Trophoblast cell (in vitro differentiated cells and primary cell): ENCODE results near the gene IL31.
A peak's percentile ranks its signal among the peaks of the same experiment; 100 is the strongest.

Experiments used
- DNase-seq, 2 donors: peaks; one replicate each; pipeline ENCODE4 v3.0.0-alpha.2; 2016
- H2AFZ ChIP-seq: 2 replicates; pipeline ENCODE4 v1.6.1; 2013; ENCODE audit warnings: low read length, moderate library complexity, mild to moderate bottlenecking; ENCODE audit not compliant: insufficient read depth, poor library complexity
- H2AK5ac ChIP-seq: 2 replicates; pipeline ENCODE4 v1.6.1; 2013; ENCODE audit warnings: mild to moderate bottlenecking, low read length
- H2BK120ac ChIP-seq: 2 replicates; pipeline ENCODE4 v1.6.1; 2013; ENCODE audit warnings: low read length, mild to moderate bottlenecking, moderate library complexity; ENCODE audit not compliant: insufficient read depth, poor library complexity
- H2BK12ac ChIP-seq: 2 replicates; pipeline ENCODE4 v1.6.1; 2013; ENCODE audit warnings: mild to moderate bottlenecking, low read length, moderate library complexity
- H2BK5ac ChIP-seq: 2 replicates; pipeline ENCODE4 v1.6.1; 2013; ENCODE audit warnings: low read length, low read depth, moderate library complexity, mild to moderate bottlenecking; ENCODE audit not compliant: poor library complexity
- H3K14ac ChIP-seq: 2 replicates; pipeline ENCODE4 v1.6.1; 2013; ENCODE audit warnings: mild to moderate bottlenecking, low read length
- H3K18ac ChIP-seq: 2 replicates; pipeline ENCODE4 v1.6.1; 2013; ENCODE audit warnings: mild to moderate bottlenecking, low read length
- H3K23ac ChIP-seq: 2 replicates; pipeline ENCODE4 v1.6.1; 2013; ENCODE audit warnings: low read length
- H3K27ac ChIP-seq: 2 replicates; pipeline ENCODE4 v1.5.1; 2013; ENCODE audit warnings: low read depth, mild to moderate bottlenecking, inconsistent platforms, low read length, moderate library complexity
- H3K27me3 ChIP-seq: 2 replicates; pipeline ENCODE4 v1.6.1; 2013; ENCODE audit warnings: inconsistent platforms, mild to moderate bottlenecking, low read length, moderate library complexity; ENCODE audit not compliant: insufficient read depth
- H3K36me3 ChIP-seq, 2 experiments: 1 replicate in 1 of 2; 2 replicates in 1 of 2; pipeline ENCODE4 v1.6.1; 2013; ENCODE audit warnings: low read length in 2 of 2, mild to moderate bottlenecking in 2 of 2, moderate library complexity in 1 of 2; ENCODE audit not compliant: insufficient read depth in 2 of 2, control insufficient read depth in 1 of 2
- H3K4ac ChIP-seq: 2 replicates; pipeline ENCODE4 v1.6.1; 2013; ENCODE audit warnings: low read depth, mild to moderate bottlenecking, low read length, moderate library complexity
- H3K4me1 ChIP-seq, 2 experiments: 1 replicate in 1 of 2; 2 replicates in 1 of 2; pipeline ENCODE4 v1.6.1; 2013; ENCODE audit warnings: low read length in 2 of 2, mild to moderate bottlenecking in 2 of 2, moderate library complexity in 1 of 2; ENCODE audit not compliant: insufficient read depth in 2 of 2, control insufficient read depth in 1 of 2
- H3K4me2 ChIP-seq: 2 replicates; pipeline ENCODE4 v1.6.1; 2013; ENCODE audit warnings: inconsistent platforms, mild to moderate bottlenecking, low read length, moderate library complexity
- H3K4me3 ChIP-seq: 2 replicates; pipeline ENCODE4 v1.5.1; 2013; ENCODE audit warnings: mild to moderate bottlenecking, low read depth, low read length, inconsistent platforms
- H3K79me1 ChIP-seq: one replicate; pipeline ENCODE4 v1.6.1; 2013; ENCODE audit warnings: low read length
- H3K79me2 ChIP-seq: 2 replicates; pipeline ENCODE4 v1.6.1; 2013; ENCODE audit warnings: low read length, mild to moderate bottlenecking; ENCODE audit not compliant: control insufficient read depth, insufficient read depth, poor library complexity
- H3K9ac ChIP-seq: 2 replicates; pipeline ENCODE4 v1.6.1; 2013; ENCODE audit warnings: mild to moderate bottlenecking, low read length
- H3K9me3 ChIP-seq: 2 replicates; pipeline ENCODE4 v1.6.1; 2013; ENCODE audit warnings: low read depth, mild to moderate bottlenecking, control low read depth, inconsistent platforms, low read length; ENCODE audit not compliant: insufficient read depth
- H4K12ac ChIP-seq: 2 replicates; pipeline ENCODE4 v1.6.1; 2013; ENCODE audit warnings: low read depth, mild to moderate bottlenecking, low read length, moderate library complexity
- H4K8ac ChIP-seq: 2 replicates; pipeline ENCODE4 v1.6.1; 2013; ENCODE audit warnings: low read depth, mild to moderate bottlenecking, low read length, moderate library complexity
- H4K91ac ChIP-seq: one replicate; pipeline ENCODE4 v1.6.1; 2013; ENCODE audit warnings: low read depth, mild to moderate bottlenecking, low read length, moderate library complexity
- WGBS: extraction: QIAGEN DNeasy Blood & Tissue Kit; methylation state at CpG from one replicate; pipeline ENCODE4 v1.1.7; 2013; ENCODE audit warnings: missing lambda C conversion rate; ENCODE audit not compliant: insufficient read length, insufficient coverage; ENCODE audit errors: extremely low coverage; 5-methylcytosine and 5-hydroxymethylcytosine counted together

IL31 gene

GRCh38 chr12:122130150-122130549 is 43.9 kb downstream of the IL31 start:
- H3K18ac ChIP-seq: no peak overlapping the region
- no peaks in the 10 kb centered on the region for H3K27me3 ChIP-seq
- no peak overlapping the region for H3K4me3 ChIP-seq
- H3K4me2 ChIP-seq: no peak overlapping the region
- no peak overlapping the region for H4K91ac ChIP-seq
- H3K9me3 ChIP-seq: peaks cover 3% of the 10 kb centered on the region
- no peak overlapping the region for H2AFZ ChIP-seq
- no CpG with 5 or more reads among the region's 17 CpGs for WGBS
- no peak overlapping the region for H3K4ac ChIP-seq
- H2BK5ac ChIP-seq: no peak overlapping the region
- no peaks in the 10 kb centered on the region for H3K4me1 ChIP-seq
- no peak overlapping the region for H3K27ac ChIP-seq
- H4K8ac ChIP-seq: no peak overlapping the region
- H4K12ac ChIP-seq: no peak overlapping the region
- H2AK5ac ChIP-seq: no peak overlapping the region
- H3K23ac ChIP-seq: no peak overlapping the region
- peaks cover 35 to 38% of the 10 kb centered on the region in 2 experiments for H3K36me3 ChIP-seq
- H3K9ac ChIP-seq: no peak overlapping the region
- DNase-seq: peak; percentile 83 to 87
- H3K14ac ChIP-seq: no peak overlapping the region
- H2BK12ac ChIP-seq: no peak overlapping the region
- H3K79me2 ChIP-seq: no peaks in the 10 kb centered on the region
- H3K79me1 ChIP-seq: no peaks in the 10 kb centered on the region
- H2BK120ac ChIP-seq: no peak overlapping the region

- Histone ChIP-seq H4K8ac (no peak overlapping the region), H3K4ac (no peak overlapping the region), H3K14ac (no peak overlapping the region), H3K4me3 (no peak overlapping the region), H3K79me2 (no peaks in the 10 kb centered on the region), H2AK5ac (no peak overlapping the region), H3K23ac (no peak overlapping the region), H4K12ac (no peak overlapping the region), H2AFZ (no peak overlapping the region), H2BK12ac (no peak overlapping the region), H3K9me3 (no peaks in the 10 kb centered on the region), H4K91ac (no peak overlapping the region), H3K4me2 (no peak overlapping the region), H3K9ac (no peak overlapping the region), H3K79me1 (no peaks in the 10 kb centered on the region), H2BK120ac (no peak overlapping the region), H3K27me3 (no peaks in the 10 kb centered on the region), H3K36me3 (peaks cover 33 to 35% of the 10 kb centered on the region in 2 experiments), H3K4me1 (no peaks in the 10 kb centered on the region), H2BK5ac (no peak overlapping the region), H3K18ac (no peak overlapping the region), H3K27ac (no peak overlapping the region)
- DNase-seq: no peak
- WGBS: no CpG with 5 or more reads among the region's 13 CpGs
Measured at GRCh38 chr12:122129131-122129530, 44.9 kb downstream of the IL31 start.

- no peak overlapping the region for H2BK120ac ChIP-seq
- no peak overlapping the region for H3K18ac ChIP-seq
- peak; percentile 51 to 52 for DNase-seq
- H3K14ac ChIP-seq: no peak overlapping the region
- H4K12ac ChIP-seq: no peak overlapping the region
- H3K4me2 ChIP-seq: no peak overlapping the region
- peaks cover 28 to 33% of the 10 kb centered on the region in 2 experiments for H3K36me3 ChIP-seq
- no peak overlapping the region for H2AK5ac ChIP-seq
- no peak overlapping the region for H2BK5ac ChIP-seq
- no peaks in the 10 kb centered on the region for H3K27me3 ChIP-seq
- H3K79me1 ChIP-seq: no peaks in the 10 kb centered on the region
- H3K4me3 ChIP-seq: no peak overlapping the region
- H3K4ac ChIP-seq: no peak overlapping the region
- H2BK12ac ChIP-seq: no peak overlapping the region
- whole genome bisulfite sequencing: no CpG with 5 or more reads among the region's 5 CpGs
- no peaks in the 10 kb centered on the region for H3K79me2 ChIP-seq
- H3K4me1 ChIP-seq: no peaks in the 10 kb centered on the region
- H3K9ac ChIP-seq: no peak overlapping the region
- no peak overlapping the region for H4K91ac ChIP-seq
- H4K8ac ChIP-seq: no peak overlapping the region
- H3K23ac ChIP-seq: no peak overlapping the region
- no peak overlapping the region for H3K27ac ChIP-seq
- no peak overlapping the region for H2AFZ ChIP-seq
- H3K9me3 ChIP-seq: no peaks in the 10 kb centered on the region
Measured at GRCh38 chr12:122128481-122128880, 45.5 kb downstream of the IL31 start.

- Histone ChIP-seq H3K9me3 (no peaks in the 10 kb centered on the region), H3K4me2 (no peak overlapping the region), H2BK12ac (no peak overlapping the region), H3K27ac (no peak overlapping the region), H3K14ac (no peak overlapping the region), H2AK5ac (no peak overlapping the region), H2BK5ac (no peak overlapping the region), H3K36me3 (peaks cover 22 to 28% of the 10 kb centered on the region in 2 experiments), H3K4me3 (no peak overlapping the region), H3K79me1 (no peaks in the 10 kb centered on the region), H3K9ac (no peak overlapping the region), H3K79me2 (no peaks in the 10 kb centered on the region), H3K4ac (no peak overlapping the region), H3K23ac (no peak overlapping the region), H3K4me1 (peaks cover 0 to 3% of the 10 kb centered on the region in 2 experiments), H2AFZ (no peak overlapping the region), H4K8ac (no peak overlapping the region), H2BK120ac (no peak overlapping the region), H4K12ac (no peak overlapping the region), H3K18ac (no peak overlapping the region), H3K27me3 (no peaks in the 10 kb centered on the region), H4K91ac (no peak overlapping the region)
- no CpG with 5 or more reads among the region's 13 CpGs for WGBS
- DNase-seq: peak; percentile 69 to 74
Measured at GRCh38 chr12:122127839-122128238, 46.2 kb downstream of the IL31 start.
